Measurements from ENCODE around the gene MAPK11. TPM values are rescaled to one million over a fixed set of nuclear protein-coding genes. Genes with fewer than 3 reads are reported as not detected.

Gene MAPK11
- total RNA-seq, 1 experiment from 2014 or later = 19.3 TPM

- BruUV-seq (replicated peaks) = no TSS peak
- POLR2A ChIA-PET = no interaction called here
- H3K4me3 ChIP-seq (replicated peaks in 1 of 2; ENCODE audit: low read depth in 1 of 2, low read length in 2 of 2) = no peak overlapping the region
- peak overlapping the region; percentile 42; the same call in 1 of the 2 replicates for H3K27ac ChIP-seq (ENCODE audit: low read depth, low read length)
- ATAC-seq (no peak), DNase-seq (ENCODE audit: low read depth, low spot score) (no peak)
- no peaks in the 10 kb centered on the region for H3K27me3 ChIP-seq (ENCODE audit: insufficient read depth, low read length)
- H3K9ac ChIP-seq (ENCODE audit: low read length) = 0 out of 2 replicates have a peak overlapping the region, but pooled peaks have one; percentile 24
- no peaks in the 10 kb centered on the region for H3K9me2 ChIP-seq (ENCODE audit: insufficient read depth)
- CTCF ChIA-PET = no interaction called here
- intact Hi-C loops (cut with micrococcal nuclease) = no loop called here
- RAD21 ChIA-PET (ENCODE audit: low non-redundant PET in 1 of 2, low total read pairs in 2 of 2, uncharacterized antibody in 2 of 2, unreplicated experiment in 2 of 2) = no interaction called here
- no peak overlapping the region for H2AFZ ChIP-seq (ENCODE audit: low read depth, low read length, poor library complexity, severe bottlenecking)
- H3K36me3 ChIP-seq (ENCODE audit: control insufficient read depth in 1 of 2, insufficient read depth in 2 of 2, low read length in 2 of 2) = peaks cover 32 to 50% of the 10 kb centered on the region in 2 experiments; a peak in 3 of 4 replicates
- H3K79me2 ChIP-seq (ENCODE audit: insufficient read depth, low read length) = peaks cover 4% of the 10 kb centered on the region; the same call in 1 of the 2 replicates
- H3K9me3 ChIP-seq (ENCODE audit: control insufficient read depth in 1 of 2, insufficient read depth in 1 of 2, low read depth in 1 of 2, low read length in 2 of 2) = no peaks in the 10 kb centered on the region
- H3K4me1 ChIP-seq (ENCODE audit: control insufficient read depth in 1 of 2, insufficient read depth in 2 of 2, low read length in 2 of 2) = peaks cover 0 to 8% of the 10 kb centered on the region in 2 experiments; a peak in 3 of 4 replicates
- H4K20me1 ChIP-seq (ENCODE audit: insufficient read depth) = no peaks in the 10 kb centered on the region
- no peak for TF ChIP-seq ATF3 (IDR thresholded peaks at IDR 0.05)
- no peak for TF ChIP-seq ZNF274 (IDR thresholded peaks at IDR 0.05; ENCODE audit: low read depth, low read length)
- 0 out of 2 replicates have a peak, but pooled peaks have one; percentile 6 for TF ChIP-seq POLR2AphosphoS5 (IDR thresholded peaks at IDR 0.05; ENCODE audit: low read depth, low read length)
- no peak for TF ChIP-seq CBX3 (IDR thresholded peaks at IDR 0.05; ENCODE audit: low read depth)
- no peak for TF ChIP-seq ELF1 (IDR thresholded peaks at IDR 0.05; ENCODE audit: borderline replicate concordance, low read depth)
- TF ChIP-seq FOSL1 (IDR thresholded peaks at IDR 0.05; ENCODE audit: low read depth) = no peak
- no peak for TF ChIP-seq SIN3A (IDR thresholded peaks at IDR 0.05; ENCODE audit: low read depth)
- no peak for TF ChIP-seq EZH2phosphoT487 (IDR thresholded peaks at IDR 0.05; ENCODE audit: borderline replicate concordance)
- no peak for TF ChIP-seq TCF7L2 (IDR thresholded peaks at IDR 0.05; ENCODE audit: borderline replicate concordance, extremely low read depth, insufficient read depth, insufficient read length)
- H3K4me2 ChIP-seq (ENCODE audit: low read length) = no peak overlapping the region
Measured at GRCh38 chr22:50219800-50220602, 50.2 kb downstream of the MAPK11 start.
